Measurements from ENCODE around the gene NPIPB8.
A peak's percentile ranks its signal among the peaks of the same experiment; 100 is the strongest.
"Not testable (repeated sequence)": the region's sequence is repeated elsewhere in the genome, so short reads cannot be mapped to it uniquely, and the experiment has no call there.

The NPIPB8 gene

DNA sequence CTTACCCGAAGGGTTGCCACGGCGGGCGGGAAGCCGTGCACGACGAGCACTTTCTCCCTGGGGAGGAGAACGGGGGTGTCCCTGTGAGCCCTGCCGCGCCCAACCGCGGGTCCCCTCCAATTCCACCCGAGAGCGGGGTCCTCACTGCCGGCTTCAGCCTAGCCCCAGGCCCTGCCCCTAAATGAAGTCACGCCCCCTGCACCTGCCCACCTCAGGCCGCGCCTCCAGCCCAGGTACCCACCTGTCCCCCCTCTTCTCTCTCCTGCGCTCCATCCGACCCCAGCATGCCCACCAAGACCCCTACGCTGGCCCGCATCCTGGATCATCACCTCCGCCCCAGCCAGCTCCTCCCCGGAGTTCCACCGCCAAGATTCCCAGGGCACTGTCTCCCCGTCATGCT lies 24.0 kb upstream of the NPIPB8 start:
- not testable (repeated sequence) for H3K27ac ChIP-seq (ENCODE audit: insufficient read depth, low read length, poor library complexity, severe bottlenecking); H3K9me3 ChIP-seq (ENCODE audit: control insufficient read depth, low read length); DNase-seq; H3K4me1 ChIP-seq (ENCODE audit: control insufficient read depth, insufficient read depth, low read length, poor library complexity, severe bottlenecking); H3K4me3 ChIP-seq (ENCODE audit: insufficient read depth, low read depth, low read length, poor library complexity, severe bottlenecking); H3K27me3 ChIP-seq (replicated peaks; ENCODE audit: control insufficient read depth, insufficient read depth, low read length, poor library complexity, severe bottlenecking); H3K36me3 ChIP-seq (ENCODE audit: control insufficient read depth, insufficient read depth, low read length)

DNA sequence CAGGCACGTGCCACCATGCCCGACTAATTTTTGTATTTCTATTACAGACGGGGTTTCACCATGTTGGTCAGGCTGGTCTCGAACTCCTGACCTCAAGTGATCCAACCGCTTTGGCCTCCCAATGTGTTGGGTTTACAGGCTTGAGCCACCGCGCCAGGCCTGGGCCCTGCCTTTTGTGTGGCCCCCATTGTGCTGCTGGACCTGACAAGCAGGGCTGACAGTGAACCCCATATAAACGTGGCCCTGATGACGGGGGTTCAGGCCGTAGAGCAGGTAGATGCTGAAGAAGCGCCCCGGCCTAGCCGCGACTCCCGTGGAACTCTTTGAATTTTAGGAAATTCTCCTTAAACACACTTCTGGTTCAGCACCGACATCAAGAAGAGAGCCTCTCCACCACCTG lies 23.3 kb upstream of the NPIPB8 start:
- not testable (repeated sequence) for H3K9me3 ChIP-seq (ENCODE audit: control insufficient read depth, low read length); H3K4me3 ChIP-seq (ENCODE audit: insufficient read depth, low read depth, low read length, poor library complexity, severe bottlenecking); H3K4me1 ChIP-seq (ENCODE audit: control insufficient read depth, insufficient read depth, low read length, poor library complexity, severe bottlenecking); H3K27me3 ChIP-seq (replicated peaks; ENCODE audit: control insufficient read depth, insufficient read depth, low read length, poor library complexity, severe bottlenecking); H3K36me3 ChIP-seq (ENCODE audit: control insufficient read depth, insufficient read depth, low read length); DNase-seq; H3K27ac ChIP-seq (ENCODE audit: insufficient read depth, low read length, poor library complexity, severe bottlenecking)

DNA sequence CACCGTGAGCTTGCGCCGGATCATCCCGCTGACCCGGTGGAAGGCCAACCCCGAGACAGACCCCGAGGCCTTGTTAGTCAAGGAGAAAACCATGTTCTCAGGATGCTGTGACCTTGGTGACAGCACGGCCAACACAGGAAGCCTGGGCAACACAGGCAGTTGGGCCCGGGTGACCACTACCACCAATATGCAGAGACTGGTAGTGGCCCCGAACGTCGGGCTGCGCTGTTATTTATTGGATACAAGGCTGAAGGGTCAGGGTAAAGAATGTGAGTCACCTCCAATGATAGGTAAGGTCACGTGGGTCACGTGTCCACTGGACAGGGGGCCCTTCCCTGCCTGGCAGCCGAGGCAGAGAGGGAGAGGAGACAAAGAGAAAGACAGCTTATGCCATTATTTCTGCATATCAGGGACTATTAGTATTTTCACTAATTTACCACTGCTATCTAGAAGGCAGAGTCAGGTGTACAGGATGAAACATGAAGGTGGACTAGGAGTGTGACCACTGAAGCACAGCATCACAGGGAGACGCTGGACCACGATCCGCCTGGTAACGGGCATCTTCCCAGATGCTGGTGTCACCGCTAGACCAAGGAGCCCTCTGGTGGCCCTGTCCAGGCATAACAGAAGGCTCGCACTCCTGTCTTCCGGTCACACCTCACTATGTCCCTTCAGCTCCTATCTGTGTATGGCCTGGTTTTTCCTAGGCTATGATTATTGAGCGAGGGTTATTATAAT lies 22.2 kb upstream of the NPIPB8 start:
- not testable (repeated sequence) for H3K27me3 ChIP-seq (replicated peaks; ENCODE audit: control insufficient read depth, insufficient read depth, low read length, poor library complexity, severe bottlenecking); H3K9me3 ChIP-seq (ENCODE audit: control insufficient read depth, low read length); H3K36me3 ChIP-seq (ENCODE audit: control insufficient read depth, insufficient read depth, low read length); H3K4me3 ChIP-seq (ENCODE audit: insufficient read depth, low read depth, low read length, poor library complexity, severe bottlenecking); DNase-seq; H3K27ac ChIP-seq (ENCODE audit: insufficient read depth, low read length, poor library complexity, severe bottlenecking); H3K4me1 ChIP-seq (ENCODE audit: control insufficient read depth, insufficient read depth, low read length, poor library complexity, severe bottlenecking)

DNA sequence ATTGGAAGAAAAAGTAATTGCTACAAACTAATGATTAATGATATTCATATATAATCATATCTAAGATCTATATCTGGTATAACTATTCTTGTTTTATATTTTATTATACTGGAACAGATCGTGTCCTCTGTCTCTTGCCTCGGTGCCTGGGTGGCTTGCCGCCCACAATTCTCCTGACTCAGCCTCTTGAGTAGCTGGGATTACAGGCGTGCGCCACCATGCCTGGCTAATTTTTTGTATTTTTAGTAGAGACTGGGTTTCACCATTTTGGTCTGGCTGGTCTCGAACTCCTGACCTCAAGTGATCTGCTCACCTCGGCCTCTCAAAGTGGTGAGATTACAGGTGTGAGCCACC lies 21.7 kb upstream of the NPIPB8 start:
- H3K9me3 ChIP-seq (ENCODE audit: control insufficient read depth, low read length); H3K4me3 ChIP-seq (ENCODE audit: insufficient read depth, low read depth, low read length, poor library complexity, severe bottlenecking); DNase-seq; H3K36me3 ChIP-seq (ENCODE audit: control insufficient read depth, insufficient read depth, low read length); H3K4me1 ChIP-seq (ENCODE audit: control insufficient read depth, insufficient read depth, low read length, poor library complexity, severe bottlenecking); H3K27me3 ChIP-seq (replicated peaks; ENCODE audit: control insufficient read depth, insufficient read depth, low read length, poor library complexity, severe bottlenecking); H3K27ac ChIP-seq (ENCODE audit: insufficient read depth, low read length, poor library complexity, severe bottlenecking): not testable (repeated sequence)

DNA sequence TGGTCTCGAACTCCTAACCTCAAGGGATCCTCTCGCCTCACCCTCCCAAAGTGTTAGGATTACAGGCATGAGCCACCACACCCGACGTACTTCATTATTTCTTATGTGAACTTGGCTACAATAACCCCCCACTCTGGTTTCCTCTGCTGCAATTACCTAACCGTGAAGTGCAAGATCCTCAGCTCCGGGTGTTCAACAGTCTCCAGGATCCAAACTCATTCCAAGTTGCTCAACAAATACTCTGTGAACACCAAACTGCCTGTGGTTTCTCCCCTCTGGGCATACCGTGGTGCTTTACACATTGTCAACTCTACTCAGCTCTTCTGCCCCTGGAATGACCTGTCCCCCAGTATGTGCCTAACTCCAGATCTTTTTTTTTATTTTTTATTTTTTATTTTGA lies 21.2 kb upstream of the NPIPB8 start:
- H3K27me3 ChIP-seq (replicated peaks; ENCODE audit: control insufficient read depth, insufficient read depth, low read length, poor library complexity, severe bottlenecking): no peaks in the 10 kb centered on the region
- no peaks in the 10 kb centered on the region for H3K9me3 ChIP-seq (ENCODE audit: control insufficient read depth, low read length)
- no peaks in the 10 kb centered on the region for H3K36me3 ChIP-seq (ENCODE audit: control insufficient read depth, insufficient read depth, low read length)
- no peak overlapping the region for H3K27ac ChIP-seq (ENCODE audit: insufficient read depth, low read length, poor library complexity, severe bottlenecking)
- H3K4me3 ChIP-seq (ENCODE audit: insufficient read depth, low read depth, low read length, poor library complexity, severe bottlenecking): no peak overlapping the region
- DNase-seq: no peak
- no peaks in the 10 kb centered on the region for H3K4me1 ChIP-seq (ENCODE audit: control insufficient read depth, insufficient read depth, low read length, poor library complexity, severe bottlenecking)

DNA sequence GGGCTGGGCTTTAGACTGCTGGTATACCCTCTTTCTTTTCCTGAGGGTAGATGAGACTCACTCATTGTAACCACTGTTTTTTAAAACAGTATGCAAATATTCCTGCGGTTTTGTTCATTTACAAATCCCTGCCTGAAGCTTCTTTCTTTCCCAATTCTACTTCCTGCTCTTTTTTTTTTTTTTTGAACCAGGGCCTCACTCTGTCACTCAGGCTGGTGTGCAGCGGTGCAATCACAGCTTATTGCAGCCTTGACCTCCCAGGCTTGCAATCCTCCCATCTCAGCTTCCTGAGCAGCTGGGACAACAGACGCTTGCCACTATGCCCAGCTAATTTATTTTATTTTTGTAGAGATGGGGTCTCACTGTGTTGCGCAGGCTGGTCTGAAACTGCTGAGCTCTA lies 20.0 kb upstream of the NPIPB8 start:
- DNase-seq: no peak

DNA sequence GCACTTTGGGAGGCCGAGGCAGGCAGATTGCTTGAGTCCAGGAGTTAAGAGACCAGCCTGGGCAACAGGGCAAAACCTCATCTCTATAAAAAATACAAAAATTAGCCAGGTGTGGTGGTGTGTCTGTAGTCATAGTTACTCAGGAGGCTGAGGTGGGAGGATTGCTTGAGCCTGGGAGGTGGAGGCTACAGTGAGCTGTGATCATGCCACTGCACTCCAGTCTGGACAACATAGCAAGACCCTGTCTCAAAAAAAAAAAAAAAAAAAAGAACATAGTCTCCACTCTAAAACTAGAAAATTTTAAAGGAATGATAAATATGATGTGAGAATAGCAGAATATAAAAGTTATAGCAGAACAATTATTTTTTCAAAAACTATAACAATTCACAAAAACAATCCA lies 17.5 kb upstream of the NPIPB8 start:
- DNase-seq; H3K4me1 ChIP-seq (ENCODE audit: control insufficient read depth, insufficient read depth, low read length, poor library complexity, severe bottlenecking); H3K4me3 ChIP-seq (ENCODE audit: insufficient read depth, low read depth, low read length, poor library complexity, severe bottlenecking): not testable (repeated sequence)

More for the DNA sequence above, 20.0 kb upstream of the NPIPB8 start:
- Histone ChIP-seq H3K27ac (ENCODE audit: insufficient read depth, low read length, poor library complexity, severe bottlenecking) (no peak overlapping the region), H3K4me1 (ENCODE audit: control insufficient read depth, insufficient read depth, low read length, poor library complexity, severe bottlenecking) (no peaks in the 10 kb centered on the region), H3K36me3 (ENCODE audit: control insufficient read depth, insufficient read depth, low read length) (no peaks in the 10 kb centered on the region), H3K27me3 (replicated peaks; ENCODE audit: control insufficient read depth, insufficient read depth, low read length, poor library complexity, severe bottlenecking) (no peaks in the 10 kb centered on the region), H3K4me3 (ENCODE audit: insufficient read depth, low read depth, low read length, poor library complexity, severe bottlenecking) (no peak overlapping the region), H3K9me3 (ENCODE audit: control insufficient read depth, low read length) (no peaks in the 10 kb centered on the region)

DNA sequence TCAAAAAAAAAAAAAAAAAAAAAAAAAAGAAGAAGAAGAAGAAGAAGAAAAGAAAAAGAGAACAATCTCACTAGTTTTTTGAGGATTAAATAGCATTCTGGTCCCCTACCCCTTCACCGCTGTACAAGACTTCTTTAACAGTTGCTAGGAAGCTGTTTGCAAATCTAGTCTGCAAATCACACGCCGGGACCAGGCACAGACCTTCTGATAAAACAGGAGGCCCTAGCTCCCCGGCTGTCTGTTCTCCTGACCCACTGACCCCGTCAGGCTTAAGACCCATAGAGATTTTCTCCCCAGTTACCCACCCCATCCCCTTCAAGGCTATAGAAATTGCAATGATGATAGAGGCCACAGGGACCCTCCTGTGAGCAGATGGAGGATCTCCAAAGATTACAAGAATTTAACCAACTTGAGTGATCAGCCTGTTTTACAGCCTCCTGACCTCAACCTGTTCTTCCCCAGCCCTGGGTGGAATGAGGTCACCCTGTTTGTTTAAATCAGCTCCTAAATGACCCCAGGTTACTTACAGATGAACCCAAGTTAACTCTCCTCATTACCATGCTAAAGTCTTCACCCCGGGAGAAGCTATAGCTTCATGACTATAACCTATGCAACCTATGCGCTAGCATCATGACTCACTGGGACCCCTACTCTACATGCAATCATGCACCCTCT lies 16.2 kb upstream of the NPIPB8 start:
- Histone ChIP-seq H3K27me3 (replicated peaks; ENCODE audit: control insufficient read depth, insufficient read depth, low read length, poor library complexity, severe bottlenecking) (no peaks in the 10 kb centered on the region), H3K36me3 (ENCODE audit: control insufficient read depth, insufficient read depth, low read length) (no peaks in the 10 kb centered on the region), H3K9me3 (ENCODE audit: control insufficient read depth, low read length) (no peaks in the 10 kb centered on the region), H3K27ac (ENCODE audit: insufficient read depth, low read length, poor library complexity, severe bottlenecking) (no peak overlapping the region), H3K4me3 (ENCODE audit: insufficient read depth, low read depth, low read length, poor library complexity, severe bottlenecking) (no peak overlapping the region), H3K4me1 (ENCODE audit: control insufficient read depth, insufficient read depth, low read length, poor library complexity, severe bottlenecking) (no peaks in the 10 kb centered on the region)
- no peak for DNase-seq

More for the DNA sequence above, 17.5 kb upstream of the NPIPB8 start:
- not testable (repeated sequence) for H3K36me3 ChIP-seq (ENCODE audit: control insufficient read depth, insufficient read depth, low read length); H3K27ac ChIP-seq (ENCODE audit: insufficient read depth, low read length, poor library complexity, severe bottlenecking); H3K9me3 ChIP-seq (ENCODE audit: control insufficient read depth, low read length); H3K27me3 ChIP-seq (replicated peaks; ENCODE audit: control insufficient read depth, insufficient read depth, low read length, poor library complexity, severe bottlenecking)

DNA sequence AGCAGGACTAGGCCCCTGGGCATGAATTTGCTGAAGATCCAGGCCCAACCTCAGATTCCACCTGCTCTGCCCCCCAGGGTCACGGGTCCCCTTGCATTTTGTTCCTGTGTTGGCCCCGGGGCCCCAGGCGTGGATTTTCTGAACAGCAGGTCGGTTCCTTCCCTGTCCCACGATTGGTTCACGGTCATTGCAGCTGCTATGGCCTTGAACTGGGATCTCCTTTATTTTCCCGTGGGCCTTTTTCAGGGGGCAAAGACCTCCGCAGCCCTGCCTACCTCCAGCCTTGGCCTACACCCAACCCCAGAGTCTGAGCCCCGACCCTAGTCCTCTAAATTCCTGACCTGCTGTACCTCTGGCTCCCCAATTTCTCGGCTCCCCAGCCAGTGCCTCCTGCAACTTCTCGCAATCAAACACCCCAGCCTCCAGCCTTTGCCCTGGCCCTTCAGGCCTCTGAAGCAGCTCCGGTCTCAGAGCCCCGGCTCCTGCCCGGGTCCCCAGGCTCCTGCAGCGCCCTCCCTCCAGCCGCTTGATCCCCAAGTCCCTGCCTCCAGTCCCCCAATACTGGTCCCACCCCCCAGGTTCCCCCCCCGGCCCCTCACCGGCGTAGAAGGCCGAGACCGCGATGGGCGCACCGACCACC lies 15.2 kb upstream of the NPIPB8 start:
- H3K4me1 ChIP-seq (ENCODE audit: control insufficient read depth, insufficient read depth, low read length, poor library complexity, severe bottlenecking); H3K36me3 ChIP-seq (ENCODE audit: control insufficient read depth, insufficient read depth, low read length); H3K9me3 ChIP-seq (ENCODE audit: control insufficient read depth, low read length); H3K27me3 ChIP-seq (replicated peaks; ENCODE audit: control insufficient read depth, insufficient read depth, low read length, poor library complexity, severe bottlenecking); DNase-seq: not testable (repeated sequence)
- H3K27ac ChIP-seq (ENCODE audit: insufficient read depth, low read length, poor library complexity, severe bottlenecking): peak overlapping the region; percentile 37
- H3K4me3 ChIP-seq (ENCODE audit: insufficient read depth, low read depth, low read length, poor library complexity, severe bottlenecking): peak overlapping the region; percentile 66

DNA sequence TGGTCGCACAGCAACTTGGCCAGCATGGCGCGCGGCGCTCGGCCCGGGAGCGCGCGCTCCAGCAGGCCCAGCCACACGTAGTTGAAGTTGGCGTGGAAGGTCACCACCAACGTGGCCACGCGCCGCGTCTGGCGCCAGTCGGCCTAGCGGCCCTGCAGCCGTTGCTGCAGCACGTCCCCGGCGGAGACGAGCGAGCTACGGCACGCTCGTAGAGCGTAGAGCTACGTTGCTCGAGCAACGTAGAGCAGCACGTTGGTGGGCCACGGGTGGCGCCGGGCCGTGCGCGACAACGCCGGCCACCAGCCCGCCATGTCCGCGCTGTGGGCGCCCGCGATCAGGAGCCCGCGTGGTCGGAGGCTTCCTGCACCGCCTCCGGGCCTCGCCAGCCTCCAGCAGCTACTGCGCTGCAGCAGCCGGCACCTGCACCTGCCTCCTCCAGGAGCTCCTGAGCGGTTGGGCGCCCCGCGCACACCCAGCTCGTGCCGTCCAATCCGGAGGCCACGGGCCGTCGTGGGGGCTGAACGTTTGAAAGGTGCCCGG lies 14.6 kb upstream of the NPIPB8 start:
- Histone ChIP-seq H3K4me1 (ENCODE audit: control insufficient read depth, insufficient read depth, low read length, poor library complexity, severe bottlenecking) (no peaks in the 10 kb centered on the region), H3K36me3 (ENCODE audit: control insufficient read depth, insufficient read depth, low read length) (no peaks in the 10 kb centered on the region), H3K4me3 (ENCODE audit: insufficient read depth, low read depth, low read length, poor library complexity, severe bottlenecking) (peak overlapping the region; percentile 66), H3K9me3 (ENCODE audit: control insufficient read depth, low read length) (no peaks in the 10 kb centered on the region), H3K27ac (ENCODE audit: insufficient read depth, low read length, poor library complexity, severe bottlenecking) (peak overlapping the region; percentile 37), H3K27me3 (replicated peaks; ENCODE audit: control insufficient read depth, insufficient read depth, low read length, poor library complexity, severe bottlenecking) (no peaks in the 10 kb centered on the region)
- peak in 2 of 3 donors; percentile 35 to 42 for DNase-seq

All from effector memory CD4-positive, alpha-beta T cell (primary cell).